Measurements from ENCODE around the gene KLHDC1.
A peak's percentile ranks its signal among the peaks of the same experiment; 100 is the strongest.
"Not testable (repeated sequence)": the region's sequence is repeated elsewhere in the genome, so short reads cannot be mapped to it uniquely, and the experiment has no call there.

KLHDC1 gene

DNA sequence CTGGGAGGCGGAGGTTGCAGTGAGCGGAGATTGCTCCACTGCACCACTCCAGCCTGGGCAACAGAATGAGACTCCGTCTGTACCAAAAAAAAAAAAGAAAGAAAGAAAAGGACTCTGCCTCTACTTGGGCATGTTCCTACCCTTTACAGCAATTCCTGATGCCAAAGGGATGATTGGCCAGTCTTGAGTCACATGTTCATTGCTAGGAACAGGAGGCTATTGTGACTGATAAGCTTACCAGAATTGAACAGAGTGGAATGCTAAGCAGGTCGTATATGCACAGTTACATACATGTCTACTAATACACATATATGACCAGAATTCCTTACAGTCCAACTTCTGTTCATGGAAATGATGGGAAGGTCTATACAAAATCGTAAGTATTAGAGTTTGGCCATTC lies 34.3 kb downstream of the KLHDC1 start:
- no peak for DNase-seq

DNA sequence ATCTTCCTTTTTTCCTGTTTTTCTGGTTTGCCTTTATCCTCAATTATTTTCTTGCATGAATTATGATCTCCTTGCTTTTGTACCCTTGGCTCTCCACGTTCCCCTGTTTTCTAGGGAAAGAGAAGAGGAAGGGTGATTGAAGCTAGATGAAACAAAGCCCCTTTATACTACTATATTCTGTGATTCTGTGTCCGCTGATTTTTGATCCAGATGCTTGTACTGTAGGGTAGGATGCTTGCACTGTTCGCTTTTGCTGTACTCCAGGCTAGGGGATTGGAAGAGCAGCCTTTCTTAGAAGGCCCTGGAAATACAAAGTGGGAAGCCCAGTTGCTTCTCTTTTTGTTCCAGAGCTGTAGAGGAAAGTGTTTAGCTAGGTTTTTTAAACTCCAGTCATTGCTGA lies 40.0 kb downstream of the KLHDC1 start:
- DNase-seq, result no peak

DNA sequence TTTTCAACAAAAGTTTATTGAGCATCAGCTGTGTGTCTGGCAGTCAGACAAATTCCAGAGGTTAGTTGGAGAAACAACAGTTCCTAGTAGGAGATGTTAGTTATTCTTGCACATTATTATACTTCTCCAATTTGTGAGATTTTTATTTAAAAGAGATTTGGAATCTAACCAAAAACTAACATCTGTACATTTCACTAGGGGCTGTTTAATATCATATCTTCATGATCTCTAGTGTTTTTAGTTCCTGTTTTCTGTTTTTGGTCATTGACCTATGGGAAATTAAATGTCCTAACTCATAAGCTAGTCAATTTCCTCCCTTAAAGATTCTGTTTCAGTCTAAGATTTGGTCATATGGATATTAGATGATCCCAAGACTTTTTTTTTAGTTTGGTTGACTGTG lies 40.9 kb downstream of the KLHDC1 start:
- no peak for DNase-seq

DNA sequence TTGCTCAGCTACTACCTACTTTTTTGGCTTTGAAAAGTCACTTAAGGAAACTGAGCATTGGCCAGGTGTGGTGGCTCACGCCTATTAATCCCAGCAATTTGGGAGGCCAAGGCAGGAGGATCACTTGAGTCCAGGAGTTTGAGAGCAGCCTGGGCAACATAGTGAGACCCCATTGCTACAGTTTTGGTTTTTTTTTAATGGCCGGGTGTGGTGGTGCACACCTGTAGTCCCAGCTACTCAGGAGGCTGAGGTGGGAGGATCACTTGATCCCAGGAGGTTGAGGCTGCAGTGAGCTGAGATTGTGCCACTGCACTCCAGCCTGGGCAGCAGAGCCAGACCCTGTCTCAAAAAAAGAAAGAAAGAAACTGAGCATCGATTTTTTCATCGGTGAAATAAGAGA lies 42.7 kb downstream of the KLHDC1 start:
- DNase-seq, result not testable (repeated sequence)

DNA sequence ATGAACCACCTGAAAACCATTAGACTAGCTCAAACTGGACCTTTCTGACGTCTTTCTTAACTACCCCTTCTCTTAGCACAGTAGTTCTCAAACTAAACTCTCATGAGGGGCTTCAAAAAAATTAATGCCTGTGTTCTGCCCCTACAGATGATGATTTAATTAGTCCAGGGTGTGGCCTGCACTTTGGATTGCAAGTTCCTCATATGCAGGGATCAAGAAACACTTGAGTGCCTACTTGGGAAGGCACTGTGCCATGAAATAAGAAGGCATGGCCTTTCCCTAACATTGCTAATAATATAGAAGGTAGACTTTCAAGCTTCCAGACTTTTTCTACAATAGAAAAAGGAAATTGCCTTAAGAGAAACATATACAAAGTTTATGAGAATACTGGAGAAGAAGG lies 52.3 kb downstream of the KLHDC1 start:
- DNase-seq, result no peak

DNA sequence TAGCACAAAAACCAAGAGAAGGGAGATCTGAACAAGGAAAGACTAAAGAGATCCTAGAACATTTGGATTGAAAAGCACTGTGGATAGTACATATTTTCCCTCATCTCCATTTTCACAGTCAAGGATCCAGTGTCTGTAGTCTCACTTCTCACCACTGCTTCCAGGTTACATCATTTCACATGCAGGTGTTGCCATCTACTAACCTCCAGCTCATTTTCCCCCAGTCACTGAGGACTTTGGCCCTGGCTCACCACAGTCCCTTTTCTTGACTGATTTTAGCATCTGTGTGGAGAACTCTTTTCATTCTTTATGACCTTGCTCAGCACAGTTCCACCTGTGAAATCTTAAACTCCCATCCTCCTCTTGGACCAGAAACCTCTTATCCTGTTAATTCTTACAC lies 53.6 kb downstream of the KLHDC1 start:
- not testable (repeated sequence) for DNase-seq

DNA sequence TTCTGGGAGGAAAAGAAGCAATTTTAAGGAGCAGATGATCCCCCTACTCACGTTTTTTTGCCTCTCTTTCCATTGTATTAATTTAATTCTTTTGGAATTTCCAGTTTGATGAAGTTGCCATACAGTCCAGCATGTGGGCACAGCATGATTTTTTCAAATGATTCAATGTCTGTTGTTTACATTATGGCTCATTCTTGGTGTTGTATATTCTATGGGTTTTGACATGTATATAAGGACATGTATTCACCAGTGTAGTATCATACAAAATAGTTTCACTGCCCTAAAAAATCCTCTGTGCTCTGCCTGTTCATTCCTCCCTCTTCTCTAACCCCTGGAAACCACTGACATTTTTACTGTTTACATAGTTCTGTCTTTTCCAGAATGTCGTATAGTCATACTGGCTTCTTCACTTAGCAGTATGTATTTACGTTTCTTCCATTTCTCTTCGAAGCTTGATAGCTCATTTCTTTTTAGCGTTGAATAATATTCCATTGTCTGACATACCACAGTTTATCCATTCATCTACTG lies 61.7 kb downstream of the KLHDC1 start:
- DNase-seq, result no peak

DNA sequence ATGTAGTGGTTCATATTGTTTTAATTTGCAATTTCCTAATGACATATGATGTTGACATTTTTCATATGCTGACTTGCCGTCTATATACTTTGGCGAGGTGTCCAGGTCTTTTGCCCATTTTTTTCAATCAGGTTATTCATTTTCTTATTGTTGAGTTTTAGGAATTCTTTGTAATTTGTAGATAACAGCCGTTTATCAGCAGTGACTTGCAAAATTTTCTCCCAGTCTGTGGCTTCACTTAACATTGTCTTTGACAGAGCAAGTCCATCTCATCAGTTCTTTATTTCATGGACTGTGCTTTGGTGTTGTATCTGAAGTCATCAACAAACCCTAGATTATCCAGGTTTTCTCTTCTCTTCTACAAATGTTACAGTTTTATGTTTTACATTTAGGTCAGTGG lies 62.5 kb downstream of the KLHDC1 start:
- no peak for DNase-seq

DNA sequence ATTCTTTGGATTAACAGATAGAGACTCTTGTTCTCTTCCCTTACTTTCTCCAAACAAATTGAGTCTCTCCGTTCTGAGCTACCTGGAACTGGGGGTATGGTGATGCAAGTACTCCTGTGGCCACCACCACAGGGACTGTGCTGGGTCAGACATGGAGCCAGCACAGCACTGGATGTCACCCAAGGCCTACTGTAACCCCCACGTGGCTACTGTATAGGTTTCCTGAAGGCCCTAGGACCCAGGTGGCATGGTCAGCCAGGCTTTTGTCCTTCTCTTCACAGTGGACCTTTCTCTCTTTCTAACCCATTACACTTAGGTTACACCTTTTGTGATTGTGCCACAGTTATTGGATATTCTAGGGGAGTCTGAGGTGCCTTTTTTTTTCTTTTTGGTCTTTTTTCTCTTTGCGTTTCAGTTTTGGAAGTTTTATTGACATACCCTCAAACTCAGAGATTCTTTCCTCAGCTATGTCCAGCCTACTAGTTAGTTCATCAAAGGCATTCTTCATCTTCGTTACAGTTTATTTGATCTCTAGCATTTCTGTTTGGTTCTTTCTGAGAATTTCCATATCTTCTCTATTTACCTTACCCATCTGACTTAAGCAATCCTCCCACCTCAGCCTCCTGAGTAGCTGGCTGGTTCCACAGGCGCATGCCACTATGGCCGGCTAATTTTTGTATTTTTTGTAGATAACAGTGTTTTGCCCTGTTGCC lies 69.1 kb downstream of the KLHDC1 start:
- DNase-seq, result no peak

DNA sequence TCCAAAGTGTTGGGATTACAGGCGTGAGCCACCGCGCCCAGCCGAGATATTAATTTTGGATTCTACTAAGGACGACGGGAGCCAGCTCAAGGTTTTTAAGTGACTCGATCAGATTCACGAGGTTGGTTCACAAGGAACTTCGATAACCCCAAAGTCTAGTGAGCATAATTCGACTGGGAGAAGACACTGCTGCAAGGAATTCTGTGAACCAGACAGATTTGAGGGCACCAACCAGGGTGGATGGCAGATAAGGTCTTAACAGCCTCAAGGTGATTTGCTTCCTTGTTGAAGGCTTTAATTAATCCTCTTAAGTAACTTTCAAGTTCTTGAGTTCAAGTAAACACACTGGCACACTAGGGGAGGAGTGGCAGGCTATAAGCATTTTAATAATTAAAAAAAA lies 73.9 kb downstream of the KLHDC1 start:
- DNase-seq, result no peak

DNA sequence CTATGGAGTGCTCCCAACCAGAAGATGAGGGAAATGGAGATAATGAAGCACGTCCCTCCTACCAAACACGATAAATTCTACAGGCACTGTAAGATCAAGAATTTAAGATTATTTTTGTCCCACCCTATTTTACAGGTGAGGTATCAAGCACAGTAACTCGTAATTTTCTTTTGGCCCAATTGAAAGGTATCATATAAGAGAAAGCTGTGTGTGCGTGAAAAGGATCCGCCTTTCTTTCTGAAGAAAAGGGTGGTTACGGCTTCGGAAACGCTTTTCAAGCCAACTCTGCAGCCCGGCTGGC lies 74.3 kb downstream of the KLHDC1 start:
- no peak for DNase-seq

DNA sequence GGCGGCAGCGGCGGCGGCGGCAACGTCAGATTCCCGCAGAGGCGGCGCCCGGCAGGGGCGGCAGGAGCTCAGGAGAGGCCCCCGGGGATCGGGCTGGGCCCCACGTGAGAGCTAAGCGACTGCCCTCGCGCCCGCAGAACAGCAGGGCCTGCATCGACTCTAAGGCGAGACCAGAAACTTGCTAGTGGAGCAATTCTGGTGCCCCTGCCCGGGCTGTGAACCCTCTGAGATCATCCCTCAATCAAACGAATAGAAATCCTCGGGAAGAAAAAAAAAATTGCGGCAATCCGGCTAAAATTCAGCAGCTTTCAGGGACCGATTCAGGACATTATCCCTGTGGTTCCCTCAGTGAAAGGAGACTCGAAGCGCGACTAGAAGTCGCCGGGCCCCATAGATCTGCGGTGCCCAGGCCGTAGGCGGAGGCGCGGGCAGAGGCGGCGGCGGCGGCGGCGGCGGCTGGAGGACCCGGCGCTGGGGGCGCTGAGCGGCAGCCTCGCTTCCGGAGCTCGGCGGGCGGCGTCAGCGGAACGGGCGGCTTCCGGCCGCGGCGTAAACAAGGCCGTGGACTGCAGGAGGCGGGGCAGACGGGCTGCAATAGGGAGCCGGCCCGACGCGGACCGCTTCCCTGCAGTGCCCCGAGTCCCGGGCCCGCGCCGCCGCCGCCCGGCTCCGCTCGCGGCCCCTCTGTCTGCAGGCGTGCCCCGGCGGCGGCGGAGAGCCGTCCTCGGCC lies 74.8 kb downstream of the KLHDC1 start, which contains the start of gene KLHDC2:
Gene KLHDC2, plus strand, starts transcription at position 583 of the 730 bp plus-strand sequence. CDS start 316 bp downstream, outside the sequence.
- peak; percentile 87 for DNase-seq

DNA sequence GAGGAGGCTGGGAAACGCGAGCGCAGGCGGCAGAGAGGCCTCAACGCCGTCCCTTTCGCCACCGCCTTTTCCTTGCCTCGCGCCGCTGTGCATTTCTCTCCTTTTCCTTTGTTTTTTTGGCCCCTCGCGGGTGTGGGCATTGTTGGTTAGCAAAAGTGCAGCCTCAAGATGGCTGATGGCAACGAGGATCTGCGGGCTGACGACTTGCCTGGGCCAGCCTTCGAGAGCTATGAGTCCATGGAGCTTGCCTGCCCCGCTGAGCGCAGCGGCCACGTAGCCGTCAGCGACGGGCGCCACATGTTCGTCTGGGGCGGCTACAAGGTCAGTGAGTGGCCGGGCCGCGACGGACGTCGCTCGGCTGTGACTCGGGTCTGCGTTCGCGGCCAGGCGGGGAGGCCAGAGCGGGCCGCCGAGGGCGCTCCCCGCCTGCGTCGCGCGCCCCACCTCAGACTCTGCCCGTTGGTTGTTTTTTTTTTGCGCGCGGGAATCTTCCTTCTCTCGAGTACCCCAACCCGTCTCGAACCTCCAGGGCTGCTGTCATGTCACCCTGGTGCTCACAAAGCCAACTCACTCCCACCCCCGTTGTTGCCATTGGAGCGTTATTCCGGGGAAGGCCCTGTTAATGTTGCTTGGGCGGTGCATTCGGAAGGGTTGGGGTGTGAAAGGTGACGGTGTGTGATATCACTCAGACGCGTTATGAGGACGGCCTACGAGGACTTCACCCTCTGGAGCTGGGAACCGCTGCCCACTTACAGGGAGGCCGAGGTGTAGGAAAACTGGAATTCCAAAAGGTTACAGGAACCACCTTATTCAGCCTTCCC lies 75.6 kb downstream of the KLHDC1 start:
- DNase-seq, result peak; percentile 66

DNA sequence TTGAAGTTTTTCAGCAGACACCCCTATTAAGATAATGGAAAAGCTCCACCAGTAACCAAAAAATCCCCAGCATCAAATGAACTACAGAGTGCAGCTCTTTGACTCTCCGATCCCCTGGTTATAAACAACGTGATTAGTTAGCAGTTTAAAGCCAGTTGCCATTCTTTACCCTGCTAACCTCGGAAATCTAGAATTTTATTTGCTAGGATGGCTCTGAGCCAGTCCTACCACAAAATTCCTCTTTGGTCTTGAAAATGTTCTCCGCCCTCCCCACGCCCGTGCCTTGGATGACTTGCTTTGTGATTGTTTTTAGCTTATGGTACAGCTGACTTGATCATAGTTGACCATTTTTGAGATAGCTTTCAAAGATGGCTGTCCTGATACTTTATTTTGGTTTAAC lies 76.3 kb downstream of the KLHDC1 start:
- DNase-seq, result no peak

DNA sequence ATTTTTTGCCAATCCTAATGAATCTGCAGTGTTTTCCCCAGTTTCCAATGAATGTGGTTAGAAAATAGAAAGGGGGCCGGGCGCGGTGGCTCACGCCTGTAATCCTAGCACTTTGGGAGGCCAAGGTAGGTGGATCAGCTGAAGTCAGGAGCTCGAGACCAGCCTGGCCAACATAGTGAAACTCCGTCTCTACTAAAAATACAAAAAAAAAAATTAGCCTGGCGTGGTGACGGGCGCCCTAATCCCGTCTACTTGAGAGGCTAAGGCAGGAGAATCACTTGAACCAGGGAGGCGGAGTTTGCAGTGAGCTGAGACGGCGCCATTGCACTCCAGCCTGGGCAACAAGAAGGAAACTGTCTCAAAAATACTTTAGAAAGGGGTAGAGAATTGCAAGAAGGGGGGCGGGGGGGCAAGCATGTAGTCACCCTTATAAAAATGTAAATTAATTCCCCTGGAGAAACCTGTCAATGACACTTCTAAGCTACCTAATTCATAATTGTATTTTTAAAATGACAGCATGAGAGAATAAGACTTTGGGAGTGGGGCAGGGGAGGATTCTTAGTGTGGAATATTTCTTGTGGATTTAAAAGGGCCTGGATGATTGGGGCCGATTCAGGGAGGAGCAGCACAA lies 76.8 kb downstream of the KLHDC1 start:
- no peak for DNase-seq

DNA sequence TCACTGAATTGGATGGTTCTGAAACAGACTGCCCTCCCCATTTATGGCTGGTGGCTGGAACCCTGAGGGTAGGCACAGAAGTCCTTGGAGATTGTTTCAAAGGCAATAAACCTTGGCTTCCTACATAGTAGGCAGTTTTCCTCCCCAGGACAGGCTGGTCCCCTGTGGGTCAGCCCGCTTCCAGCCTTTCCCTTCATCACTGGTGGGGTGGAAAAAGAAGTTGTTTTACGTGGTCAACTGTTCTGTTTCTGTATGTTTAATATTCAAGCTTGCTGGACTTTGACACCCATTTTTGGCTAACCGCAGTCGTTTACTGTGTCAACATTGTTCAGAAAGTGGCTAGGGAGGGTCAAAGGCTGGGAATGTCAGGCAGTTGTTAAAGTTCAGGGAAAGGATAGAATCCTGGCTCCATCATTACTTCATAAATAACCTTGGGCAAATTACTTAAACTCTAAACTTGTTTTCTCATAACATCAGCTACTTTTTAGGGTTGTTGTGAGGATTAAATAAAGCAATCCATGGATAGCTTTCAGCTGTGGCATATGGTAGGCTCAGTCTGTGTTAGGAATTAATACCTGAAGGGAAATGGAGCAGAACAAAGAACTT lies 77.4 kb downstream of the KLHDC1 start:
- DNase-seq, result no peak

DNA sequence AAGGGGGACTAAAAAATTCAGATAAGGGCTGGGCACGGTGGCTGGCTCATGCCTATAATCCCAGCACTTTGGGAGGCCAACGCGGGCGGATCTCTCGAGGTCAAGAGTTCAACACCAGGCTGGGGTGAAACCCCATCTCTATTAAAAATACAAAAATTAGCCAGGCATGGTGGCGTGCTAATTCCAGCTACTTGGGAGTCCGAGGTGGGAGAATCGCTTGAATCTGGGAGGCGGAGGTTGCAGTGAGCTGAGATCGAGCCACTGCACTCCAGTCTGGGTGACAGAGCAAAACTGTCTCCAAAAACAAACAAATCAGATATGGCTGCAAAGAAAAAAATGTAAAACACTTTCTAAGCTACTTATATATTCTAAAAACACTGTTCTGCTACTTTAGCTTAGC lies 78.8 kb downstream of the KLHDC1 start:
- not testable (repeated sequence) for DNase-seq

DNA sequence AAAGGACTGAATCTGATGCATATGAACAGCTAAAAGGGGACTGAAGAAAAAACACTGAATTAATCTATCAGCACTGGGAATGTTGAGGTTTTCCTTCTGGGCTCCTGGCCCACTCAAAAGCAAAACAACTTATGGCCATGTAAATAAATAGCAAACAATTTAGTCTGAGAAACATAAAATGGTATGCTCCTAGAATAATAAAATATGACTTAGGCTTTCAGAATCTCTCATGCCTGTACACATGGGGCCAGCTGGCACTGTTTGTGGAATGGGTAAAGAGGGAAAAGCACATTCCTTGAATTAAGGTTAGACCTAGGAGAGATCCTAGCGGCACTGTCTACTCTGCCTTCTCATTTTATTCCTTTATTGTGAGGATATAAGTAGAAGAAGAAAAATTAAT lies 81.2 kb downstream of the KLHDC1 start:
- no peak for DNase-seq

DNA sequence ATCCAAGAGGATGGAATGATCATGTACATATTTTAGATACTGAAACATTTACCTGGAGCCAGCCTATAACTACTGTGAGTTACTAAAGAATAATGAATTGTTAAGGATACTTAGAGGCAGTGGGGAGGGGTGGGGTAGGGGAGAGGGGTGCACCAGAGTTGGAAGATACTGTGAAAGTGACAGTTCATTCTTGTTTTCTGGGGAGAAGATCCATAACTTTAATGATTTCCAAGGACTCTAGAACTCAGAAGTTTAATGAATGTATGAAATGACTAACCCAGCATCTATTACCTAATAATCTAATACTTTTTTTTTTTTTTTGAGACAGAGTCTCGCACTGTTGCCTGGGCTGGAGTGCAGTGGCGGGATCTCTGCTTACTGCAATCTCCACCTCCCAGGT lies 85.5 kb downstream of the KLHDC1 start:
- no peak for DNase-seq

DNA sequence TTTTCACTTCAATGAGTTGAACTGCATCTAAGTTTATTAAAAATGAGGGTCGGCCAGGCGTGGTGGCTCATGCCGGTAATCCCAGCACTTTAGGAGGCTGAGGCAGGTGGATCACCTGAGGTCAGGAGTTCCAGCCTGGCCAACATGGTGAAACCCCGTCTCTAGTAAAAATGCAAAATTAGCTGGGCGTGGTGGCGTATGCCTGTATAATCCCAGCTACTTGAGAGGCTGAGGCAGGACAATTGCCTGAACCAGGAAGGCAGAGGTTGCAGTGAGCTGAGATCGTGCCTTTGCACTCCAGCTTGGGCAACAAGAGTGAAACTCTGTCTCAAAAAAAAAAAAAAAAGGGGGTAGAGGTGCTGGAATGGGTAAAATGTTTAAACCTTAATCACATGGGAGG lies 88.1 kb downstream of the KLHDC1 start:
- DNase-seq, result not testable (repeated sequence)

DNA sequence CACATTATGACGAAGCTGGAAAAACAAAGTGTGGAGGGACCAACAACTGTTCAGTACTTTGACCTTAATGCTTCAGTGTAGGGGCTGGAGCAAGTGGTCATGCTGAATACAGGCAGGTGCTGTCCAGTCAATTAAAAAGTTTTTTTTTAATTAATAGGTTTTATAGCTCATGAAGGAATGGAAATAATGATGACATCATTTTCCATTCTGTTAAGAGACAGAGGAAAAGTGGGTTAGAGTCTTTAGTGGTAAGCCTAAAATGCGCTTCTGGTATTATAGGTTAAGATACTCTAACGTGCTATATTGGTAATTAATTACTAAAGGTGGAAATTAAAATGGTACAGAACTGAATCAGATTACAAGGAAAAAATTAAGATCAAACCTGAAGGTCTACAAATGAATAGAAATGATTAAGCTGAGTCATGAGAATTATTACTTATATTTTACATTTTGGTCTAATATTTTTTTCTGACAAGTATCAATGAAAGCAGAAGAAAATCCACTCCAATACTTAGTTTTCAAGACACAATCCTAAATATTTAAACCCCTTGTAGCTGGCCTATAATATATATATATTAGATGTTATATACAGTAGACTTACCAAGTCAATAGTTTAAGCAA lies 90.6 kb downstream of the KLHDC1 start:
- DNase-seq, result no peak

DNA sequence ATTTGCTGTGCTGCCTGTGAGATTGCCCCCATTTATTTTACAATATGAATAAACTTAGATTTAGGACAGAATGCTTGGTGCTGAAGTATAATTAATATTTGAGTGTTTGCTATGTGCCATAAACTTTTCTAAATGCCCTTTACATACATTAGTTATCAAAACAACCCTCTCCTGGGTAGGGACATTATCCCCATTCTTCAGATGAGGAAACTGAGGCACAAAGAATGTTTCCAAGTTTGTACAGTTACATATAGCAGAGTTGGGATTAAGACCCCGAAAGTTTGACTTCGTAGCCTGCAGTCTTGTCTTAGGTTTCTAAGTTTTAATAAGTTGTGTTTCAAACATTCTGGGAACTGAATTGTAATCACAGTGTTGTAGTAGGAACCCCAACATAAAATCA lies 93.4 kb downstream of the KLHDC1 start:
- DNase-seq, result no peak
